Measurements from ENCODE around the gene ATP2B1. TPM values are rescaled to one million over a fixed set of nuclear protein-coding genes. Genes with fewer than 3 reads are reported as not detected.

The ATP2B1 gene
- total and polyA plus RNA-seq, 8 donors: 4.3 to 22.4 (median 14.4) TPM

- intact Hi-C loops (cut with DNase I): no loop called here
These were observed 33.8 kb upstream of the ATP2B1 start for GRCh38 chr12:89742337-89743022.

GRCh38 chr12:89740943-89741342, 32.3 kb upstream of the ATP2B1 start:
- intact Hi-C loops (cut with DNase I): no loop called here
- FAIRE-seq: peak; percentile 20
- no peak for TF ChIP-seq CTCF (IDR thresholded peaks at IDR 0.05)
- H3K4me3 ChIP-seq: no peak overlapping the region
- H3K27me3 ChIP-seq: no peaks in the 10 kb centered on the region
- 86 to 89% methylated on average over 2 of the region's 2 CpGs for WGBS, 2 donors
- no peaks in the 10 kb centered on the region for H3K9me3 ChIP-seq
- no peaks in the 10 kb centered on the region for H3K36me3 ChIP-seq
- H3K27ac ChIP-seq: no peak overlapping the region
- H3K4me1 ChIP-seq: no peaks in the 10 kb centered on the region
- no peak for ATAC-seq
- DNase-seq: no peak

More at GRCh38 chr12:89742337-89743022, 33.8 kb upstream of the ATP2B1 start:
- DNase-seq: no peak
- Histone ChIP-seq H3K27me3 (no peaks in the 10 kb centered on the region), H3K9me3 (no peaks in the 10 kb centered on the region), H3K4me3 (no peak overlapping the region), H3K4me1 (no peaks in the 10 kb centered on the region), H3K27ac (no peak overlapping the region), H3K36me3 (no peaks in the 10 kb centered on the region)
- no peak for ATAC-seq
- WGBS, 2 donors: 60 to 76% methylated on average over 2 of the region's 2 CpGs
- TF ChIP-seq CTCF (IDR thresholded peaks at IDR 0.05): no peak
- no peak for FAIRE-seq

- H3K27me3 ChIP-seq: no peaks in the 10 kb centered on the region
- no peak for ATAC-seq
- no peak for FAIRE-seq
- no peaks in the 10 kb centered on the region for H3K9me3 ChIP-seq
- no peaks in the 10 kb centered on the region for H3K4me1 ChIP-seq
- H3K36me3 ChIP-seq: no peaks in the 10 kb centered on the region
- intact Hi-C loops (cut with DNase I): no loop called here
- no peak overlapping the region for H3K27ac ChIP-seq
- 53 to 86% methylated on average over 1 of the region's 1 CpG for WGBS, 2 donors
- no peak for DNase-seq
- H3K4me3 ChIP-seq: no peak overlapping the region
- no peak for TF ChIP-seq CTCF (IDR thresholded peaks at IDR 0.05)
These were observed 28.4 kb upstream of the ATP2B1 start for GRCh38 chr12:89736995-89737394.

GRCh38 chr12:89733579-89734201, 25.1 kb upstream of the ATP2B1 start:
- Histone ChIP-seq H3K36me3 (no peaks in the 10 kb centered on the region), H3K9me3 (no peaks in the 10 kb centered on the region), H3K4me1 (no peaks in the 10 kb centered on the region), H3K27ac (no peak overlapping the region), H3K27me3 (no peaks in the 10 kb centered on the region), H3K4me3 (no peak overlapping the region)
- peak in 1 of 4 donors; percentile 39 for ATAC-seq
- WGBS, 2 donors: 78 to 87% methylated on average over 5 of the region's 5 CpGs
- DNase-seq: no peak
- TF ChIP-seq CTCF (IDR thresholded peaks at IDR 0.05): no peak
- intact Hi-C loops (cut with DNase I): no loop called here
- no peak for FAIRE-seq

GRCh38 chr12:89732522-89732921, 23.9 kb upstream of the ATP2B1 start:
- no peak for FAIRE-seq
- no peak for DNase-seq

More at GRCh38 chr12:89732522-89732921, 23.9 kb upstream of the ATP2B1 start:
- Histone ChIP-seq H3K9me3 (no peaks in the 10 kb centered on the region), H3K4me1 (no peaks in the 10 kb centered on the region), H3K27me3 (no peaks in the 10 kb centered on the region), H3K27ac (no peak overlapping the region), H3K36me3 (no peaks in the 10 kb centered on the region), H3K4me3 (no peak overlapping the region)
- ATAC-seq: no peak
- 43 to 48% methylated on average over 2 of the region's 2 CpGs for WGBS, 2 donors
- TF ChIP-seq CTCF (IDR thresholded peaks at IDR 0.05): no peak
- intact Hi-C loops (cut with DNase I): no loop called here

Measured in pancreas (tissue), 10 donors.